Body of pancreas (tissue), 4 donors: ENCODE results near the gene CTSK.

Experiments used
- CTCF ChIP-seq, 7 experiments: fragments of 450-650 bp in 4 of 7; fragments of 200-600 bp in 3 of 7; sonication (generic) in 3 of 7; IDR thresholded peaks; one replicate each; pipeline ENCODE4 v1.5.1; 2016 to 2019; ENCODE audit warnings: antibody characterized with exemption in 7 of 7
- POLR2A ChIP-seq, 3 donors: fragments of 450-650 bp; IDR thresholded peaks; one replicate each; pipeline ENCODE4 v1.6.1; 2016; ENCODE audit warnings: antibody characterized with exemption in 3 of 3, mild to moderate bottlenecking in 2 of 3

DNA sequence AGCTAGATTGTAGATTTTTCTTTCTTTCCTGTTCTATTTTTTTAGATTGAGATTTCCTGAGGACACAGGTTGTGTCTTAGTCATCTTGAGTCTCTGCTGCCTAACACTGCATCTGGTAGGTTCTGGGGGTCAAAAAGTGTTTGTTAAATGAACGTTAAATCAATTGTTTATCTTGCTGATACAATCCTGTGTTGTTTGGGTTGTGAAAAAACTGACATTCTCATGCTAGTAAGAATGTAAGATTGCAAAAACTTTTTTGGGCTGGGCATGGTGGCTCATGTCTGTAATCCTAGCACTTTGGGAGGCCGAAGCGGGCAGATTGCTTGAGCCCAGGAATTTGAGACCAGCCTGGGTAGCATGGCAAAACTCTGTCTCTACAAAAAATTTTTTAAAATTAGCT, 3.4 kb downstream of the CTSK start:
- TF ChIP-seq POLR2A (IDR thresholded peaks at IDR 0.05) (no peak), CTCF (IDR thresholded peaks at IDR 0.05) (no peak)
